Glutamatergic neuron (in vitro differentiated cells): Measurements from ENCODE around the gene CDC42BPG. TPM values are rescaled to one million over a fixed set of nuclear protein-coding genes. Genes with fewer than 3 reads are reported as not detected.

Experiments used
- DNase-seq: peaks from one replicate; pipeline ENCODE4 v3.0.0; 2022
- H3K27ac Mint-ChIP-seq: one replicate; pipeline ENCODE4 v1.8.0; 2020; ENCODE audit warnings: mild to moderate bottlenecking, mixed read lengths, inconsistent platforms; ENCODE audit not compliant: unreplicated experiment
- H3K27me3 Mint-ChIP-seq: one replicate; pipeline ENCODE4 v1.8.0; 2020; ENCODE audit warnings: mild to moderate bottlenecking, moderate library complexity, mixed read lengths, inconsistent platforms; ENCODE audit not compliant: unreplicated experiment
- H3K36me3 Mint-ChIP-seq: one replicate; pipeline ENCODE4 v1.8.0; 2020; ENCODE audit warnings: mild to moderate bottlenecking, mixed read lengths, inconsistent platforms; ENCODE audit not compliant: unreplicated experiment
- H3K4me1 Mint-ChIP-seq: one replicate; pipeline ENCODE4 v1.8.0; 2020; ENCODE audit warnings: mild to moderate bottlenecking, low read depth, mixed read lengths, inconsistent platforms; ENCODE audit not compliant: unreplicated experiment
- H3K4me3 Mint-ChIP-seq: one replicate; pipeline ENCODE4 v1.8.0; 2020; ENCODE audit warnings: mild to moderate bottlenecking, mixed read lengths, inconsistent platforms; ENCODE audit not compliant: unreplicated experiment
- H3K9me3 Mint-ChIP-seq: one replicate; pipeline ENCODE4 v1.8.0; 2020; ENCODE audit warnings: mild to moderate bottlenecking, moderate library complexity, mixed read lengths, inconsistent platforms; ENCODE audit not compliant: unreplicated experiment
- total RNA-seq: library from RNA; stranded (reverse); fragmentation: NEBNext Ultra II Directional; extraction: Animal tissue kit (Norgen Biotek cat#: 25700); gene quantifications from one replicate; pipeline ENCODE4 v1.2.1, GENCODE V29; 2021; ENCODE audit not compliant: unreplicated experiment
- TF ChIP-seq, protein P1 (sequence below): fragments of 200-600 bp; sonication (generic); IDR thresholded peaks from one replicate; pipeline ENCODE4 v1.5.0; 2021; ENCODE audit not compliant: partially characterized antibody, unreplicated experiment

The CDC42BPG gene
- total RNA-seq, 1 donor from 2014 or later: 2.3 TPM

DNA sequence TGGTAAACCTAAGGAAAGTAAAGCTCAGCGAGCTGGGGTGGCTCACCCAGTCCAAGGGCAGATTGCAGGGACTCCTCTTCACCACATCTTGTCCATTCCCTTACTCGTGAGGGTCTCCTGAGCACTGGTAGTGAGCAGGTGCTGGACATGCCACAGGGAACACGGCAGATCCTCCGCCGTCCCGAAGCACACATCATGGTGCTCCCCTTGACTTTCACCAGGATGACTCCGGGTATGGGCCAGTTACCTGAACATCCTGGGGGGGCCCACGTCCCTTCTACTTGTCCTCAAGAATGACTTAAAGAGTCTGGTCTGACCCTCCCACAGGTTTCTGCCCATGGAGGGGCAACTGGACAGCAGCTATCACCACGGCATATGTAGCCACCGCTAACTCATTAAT, 58.1 kb downstream of the CDC42BPG start:
- TF ChIP-seq, protein P1, sequence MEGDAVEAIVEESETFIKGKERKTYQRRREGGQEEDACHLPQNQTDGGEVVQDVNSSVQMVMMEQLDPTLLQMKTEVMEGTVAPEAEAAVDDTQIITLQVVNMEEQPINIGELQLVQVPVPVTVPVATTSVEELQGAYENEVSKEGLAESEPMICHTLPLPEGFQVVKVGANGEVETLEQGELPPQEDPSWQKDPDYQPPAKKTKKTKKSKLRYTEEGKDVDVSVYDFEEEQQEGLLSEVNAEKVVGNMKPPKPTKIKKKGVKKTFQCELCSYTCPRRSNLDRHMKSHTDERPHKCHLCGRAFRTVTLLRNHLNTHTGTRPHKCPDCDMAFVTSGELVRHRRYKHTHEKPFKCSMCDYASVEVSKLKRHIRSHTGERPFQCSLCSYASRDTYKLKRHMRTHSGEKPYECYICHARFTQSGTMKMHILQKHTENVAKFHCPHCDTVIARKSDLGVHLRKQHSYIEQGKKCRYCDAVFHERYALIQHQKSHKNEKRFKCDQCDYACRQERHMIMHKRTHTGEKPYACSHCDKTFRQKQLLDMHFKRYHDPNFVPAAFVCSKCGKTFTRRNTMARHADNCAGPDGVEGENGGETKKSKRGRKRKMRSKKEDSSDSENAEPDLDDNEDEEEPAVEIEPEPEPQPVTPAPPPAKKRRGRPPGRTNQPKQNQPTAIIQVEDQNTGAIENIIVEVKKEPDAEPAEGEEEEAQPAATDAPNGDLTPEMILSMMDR: no peak
- H3K27me3 Mint-ChIP-seq: peaks cover 2% of the 10 kb centered on the region
- DNase-seq: no peak
- no peak overlapping the region for H3K4me3 Mint-ChIP-seq
- no peaks in the 10 kb centered on the region for H3K36me3 Mint-ChIP-seq
- H3K4me1 Mint-ChIP-seq: no peaks in the 10 kb centered on the region
- no peak overlapping the region for H3K27ac Mint-ChIP-seq
- no peaks in the 10 kb centered on the region for H3K9me3 Mint-ChIP-seq

DNA sequence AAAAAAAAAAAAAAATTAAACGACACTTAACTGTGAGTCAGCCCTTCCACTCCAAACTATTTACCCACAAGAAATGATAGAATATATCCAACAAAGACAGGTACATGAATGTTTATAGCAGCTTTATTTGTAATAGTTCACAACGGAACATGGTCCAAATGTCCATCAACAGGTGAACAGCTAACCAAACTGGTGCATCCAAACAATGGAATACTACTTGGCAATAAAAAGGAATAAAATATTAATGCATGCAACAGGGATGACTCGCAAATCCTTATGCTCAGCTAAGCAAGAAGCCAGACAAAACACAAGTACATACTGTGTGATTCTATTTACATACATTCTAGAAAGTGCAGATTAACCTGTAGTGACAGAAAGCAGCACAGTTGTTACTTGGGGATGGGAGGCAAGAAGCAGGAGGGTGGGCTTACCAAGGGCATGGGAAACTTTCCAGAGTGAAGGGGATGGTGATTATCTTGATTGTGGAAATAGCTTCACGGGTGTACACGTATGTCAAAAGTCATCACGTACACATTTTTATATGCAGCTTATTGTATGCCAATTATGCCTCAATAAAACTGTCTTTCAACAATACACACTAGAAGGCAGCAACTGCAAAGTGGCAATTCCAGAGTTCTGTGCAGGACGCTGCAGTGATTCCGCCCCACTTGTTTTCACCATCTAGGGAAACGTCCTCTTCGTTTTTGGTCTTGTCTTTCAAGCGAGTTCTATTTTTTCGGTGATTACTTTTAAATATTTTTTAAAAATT, 59.5 kb downstream of the CDC42BPG start:
- DNase-seq: no peak
- H3K9me3 Mint-ChIP-seq: no peaks in the 10 kb centered on the region
- H3K4me1 Mint-ChIP-seq: no peaks in the 10 kb centered on the region
- H3K27me3 Mint-ChIP-seq: no peaks in the 10 kb centered on the region
- H3K4me3 Mint-ChIP-seq: no peak overlapping the region
- H3K27ac Mint-ChIP-seq: no peak overlapping the region
- TF ChIP-seq, protein P1: no peak
- no peaks in the 10 kb centered on the region for H3K36me3 Mint-ChIP-seq

DNA sequence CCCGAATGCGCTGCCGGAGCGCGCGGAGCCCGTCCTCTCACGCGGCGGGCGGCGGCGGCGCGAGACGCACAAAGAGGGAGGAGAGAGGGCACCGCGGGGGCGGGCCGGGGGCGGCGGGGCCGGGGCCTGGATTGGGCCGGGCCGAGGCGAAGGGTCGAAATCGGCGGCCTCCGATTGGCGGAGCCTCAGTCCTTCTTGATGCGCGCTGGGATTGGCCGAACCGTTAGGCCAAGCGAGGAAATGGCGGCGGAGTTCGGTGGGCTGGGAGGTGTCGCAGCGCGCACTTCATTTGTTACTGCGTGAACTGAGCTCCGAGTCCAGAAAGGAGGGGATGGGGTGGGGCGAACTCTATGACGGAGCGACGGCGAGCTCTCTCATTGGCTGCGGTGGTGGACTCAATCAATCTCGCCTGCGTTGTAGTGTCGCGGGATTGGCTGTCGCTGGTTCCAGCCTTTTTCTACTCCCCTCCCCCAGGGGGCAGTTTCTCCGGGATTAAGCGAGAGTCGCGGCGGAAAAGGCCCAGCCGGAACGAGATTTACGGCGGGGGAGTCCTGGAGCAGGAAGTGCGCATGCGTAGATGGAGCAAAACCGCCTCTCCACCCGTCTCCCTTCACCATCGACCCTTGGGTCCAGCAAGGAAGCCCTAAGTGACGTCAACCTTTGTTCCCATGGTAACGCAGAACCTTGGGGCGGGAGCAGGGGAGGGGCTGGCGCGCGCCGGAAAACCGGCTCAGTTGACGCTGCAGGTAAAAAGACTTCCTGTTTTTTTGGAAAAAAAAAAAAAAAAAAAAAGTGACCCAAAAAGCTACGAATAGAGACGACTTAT, 65.8 kb downstream of the CDC42BPG start, which contains the start of gene SF1:
SF1 (minus strand) TSS at position 70 of the 826 bp plus-strand sequence. CDS start 150 bp downstream, outside the sequence.
- peak; percentile 98 for DNase-seq
- peaks cover 11% of the 10 kb centered on the region for H3K9me3 Mint-ChIP-seq
- H3K36me3 Mint-ChIP-seq: no peaks in the 10 kb centered on the region
- peak within 1 kb of the TSS; percentile 95 for H3K4me3 Mint-ChIP-seq
- H3K27me3 Mint-ChIP-seq: peaks cover 12% of the 10 kb centered on the region
- H3K4me1 Mint-ChIP-seq: peaks cover 20% of the 10 kb centered on the region
- H3K27ac Mint-ChIP-seq: peak within 1 kb of the TSS; percentile 92
- TF ChIP-seq, protein P1: no peak

DNA sequence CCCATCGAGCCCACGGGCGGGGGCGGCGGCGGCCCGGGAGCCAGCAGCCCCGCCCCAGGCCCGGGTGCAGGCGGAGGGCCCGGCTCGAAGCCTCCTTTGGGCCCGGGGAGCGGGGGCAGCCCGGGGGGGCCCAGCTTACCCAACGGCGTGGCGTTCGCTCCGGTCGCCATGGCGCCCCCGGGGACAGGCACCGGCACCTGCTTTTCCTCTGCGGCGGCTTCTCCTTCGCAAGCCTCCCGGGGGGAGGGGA, 66.3 kb downstream of the CDC42BPG start:
- Mint-ChIP-seq H3K4me1 (peaks cover 20% of the 10 kb centered on the region), H3K9me3 (peaks cover 11% of the 10 kb centered on the region), H3K4me3 (no peak overlapping the region), H3K27ac (no peak overlapping the region), H3K36me3 (no peaks in the 10 kb centered on the region), H3K27me3 (peaks cover 12% of the 10 kb centered on the region)
- TF ChIP-seq, protein P1: no peak
- DNase-seq: no peak
